Colonic mucosa (tissue), 4 donors: ENCODE measurements around the gene PCGF1. TPM values are rescaled to one million over a fixed set of nuclear protein-coding genes. Genes with fewer than 3 reads are reported as not detected.

Source experiments
- DNase-seq: peaks from one replicate; pipeline ENCODE4 v3.0.0-alpha.2; 2020
- H3K27ac ChIP-seq: fragments of 200-600 bp; one replicate; pipeline ENCODE4 v1.8.0; 2021
- H3K27me3 ChIP-seq: fragments of 200-600 bp; one replicate; pipeline ENCODE4 v1.8.0; 2021
- H3K36me3 ChIP-seq: fragments of 200-600 bp; one replicate; pipeline ENCODE4 v1.8.0; 2021
- H3K4me1 ChIP-seq: fragments of 200-600 bp; one replicate; pipeline ENCODE4 v1.8.0; 2021; ENCODE audit warnings: mild to moderate bottlenecking
- H3K4me3 ChIP-seq: fragments of 200-600 bp; one replicate; pipeline ENCODE4 v1.8.0; 2021
- H3K9ac ChIP-seq, 2 donors: one replicate each; pipeline ENCODE4 v1.7.0; 2013; ENCODE audit warnings: control low read depth in 2 of 2, low read depth in 2 of 2, low read length in 2 of 2
- H3K9me3 ChIP-seq: fragments of 200-600 bp; one replicate; pipeline ENCODE4 v1.8.0; 2021
- intact Hi-C: fragments of 100-400 bp; cut with DNase I; formaldehyde crosslinking; loops from one replicate; pipeline ENCODE4 v1.14.1; 2022
- total RNA-seq, 2 donors: library from RNA; stranded (reverse); fragmentation: NEBNext Ultra II Directional in 1 of 2; extraction: Animal tissue kit (Norgen Biotek cat#: 25700) in 1 of 2; gene quantifications; one replicate each; pipeline ENCODE4 v1.2.1, GENCODE V29; 2021
- TF ChIP-seq, protein P1 (sequence below): fragments of 200-600 bp; IDR thresholded peaks from one replicate; pipeline ENCODE4 v1.8.0; 2022; ENCODE audit warnings: antibody characterized with exemption, mild to moderate bottlenecking
- donor health status: healthy.
- donor health status: DM: no; HTN: no; CAD: no.
- donor health status: DM: no; HTN: no; CAD: no.

The PCGF1 gene
- total RNA-seq, 2 donors from 2014 or later: 16.1 to 19.9 TPM

DNA sequence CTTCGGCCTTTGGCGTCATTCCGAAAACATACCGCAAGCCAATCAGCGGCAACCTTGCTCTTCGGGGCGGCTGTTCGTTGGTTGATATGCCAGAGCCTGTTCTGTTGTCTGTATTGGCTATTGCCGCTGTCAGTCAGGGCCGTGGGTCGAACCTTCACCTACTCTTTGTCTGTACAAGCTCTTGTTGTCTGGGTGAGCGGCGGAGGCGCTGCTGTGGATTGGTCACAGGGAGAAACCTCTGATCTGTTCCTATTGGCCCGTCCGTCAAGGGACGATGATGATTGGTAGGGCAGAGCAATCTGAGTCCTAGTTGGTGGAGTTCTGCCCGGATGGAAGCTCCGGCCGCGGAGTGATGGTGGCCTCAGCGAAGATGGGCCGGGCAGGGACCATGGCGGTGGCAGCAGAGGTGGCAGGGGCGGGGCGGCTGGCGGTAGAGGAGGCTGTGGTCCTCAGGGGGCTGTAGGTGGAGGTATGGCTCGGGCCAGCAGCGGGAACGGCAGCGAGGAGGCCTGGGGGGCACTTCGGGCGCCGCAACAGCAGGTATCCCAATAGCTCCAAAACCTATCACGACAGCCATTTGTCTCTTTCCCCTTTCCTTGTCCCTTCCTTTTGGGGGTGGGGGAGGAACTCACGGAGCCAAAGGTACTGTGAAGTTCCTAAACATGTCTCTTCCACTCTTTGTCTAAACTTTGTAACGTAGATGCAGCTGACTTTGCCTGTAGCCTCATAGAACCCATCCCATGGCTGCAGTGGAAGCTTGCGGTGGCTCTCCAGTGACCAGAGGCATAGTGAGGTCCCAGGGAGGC lies 49.2 kb downstream of the PCGF1 start, which contains the start of gene WBP1:
Gene WBP1 (plus strand): TSS at position 307 of the 806 bp plus-strand sequence. CDS start 165 bp downstream, at position 472.
- Histone ChIP-seq H3K27me3 (no peaks in the 10 kb centered on the region), H3K36me3 (no peaks in the 10 kb centered on the region), H3K4me3 (peak within 1 kb of the TSS; percentile 68), H3K4me1 (peaks cover 15% of the 10 kb centered on the region), H3K9ac (peak within 1 kb of the TSS; percentile 94 to 98), H3K9me3 (no peaks in the 10 kb centered on the region), H3K27ac (peak within 1 kb of the TSS; percentile 100)
- peak; percentile 100 for DNase-seq
- intact Hi-C loops: no loop called here
- TF ChIP-seq, protein P1, sequence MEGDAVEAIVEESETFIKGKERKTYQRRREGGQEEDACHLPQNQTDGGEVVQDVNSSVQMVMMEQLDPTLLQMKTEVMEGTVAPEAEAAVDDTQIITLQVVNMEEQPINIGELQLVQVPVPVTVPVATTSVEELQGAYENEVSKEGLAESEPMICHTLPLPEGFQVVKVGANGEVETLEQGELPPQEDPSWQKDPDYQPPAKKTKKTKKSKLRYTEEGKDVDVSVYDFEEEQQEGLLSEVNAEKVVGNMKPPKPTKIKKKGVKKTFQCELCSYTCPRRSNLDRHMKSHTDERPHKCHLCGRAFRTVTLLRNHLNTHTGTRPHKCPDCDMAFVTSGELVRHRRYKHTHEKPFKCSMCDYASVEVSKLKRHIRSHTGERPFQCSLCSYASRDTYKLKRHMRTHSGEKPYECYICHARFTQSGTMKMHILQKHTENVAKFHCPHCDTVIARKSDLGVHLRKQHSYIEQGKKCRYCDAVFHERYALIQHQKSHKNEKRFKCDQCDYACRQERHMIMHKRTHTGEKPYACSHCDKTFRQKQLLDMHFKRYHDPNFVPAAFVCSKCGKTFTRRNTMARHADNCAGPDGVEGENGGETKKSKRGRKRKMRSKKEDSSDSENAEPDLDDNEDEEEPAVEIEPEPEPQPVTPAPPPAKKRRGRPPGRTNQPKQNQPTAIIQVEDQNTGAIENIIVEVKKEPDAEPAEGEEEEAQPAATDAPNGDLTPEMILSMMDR: no peak

DNA sequence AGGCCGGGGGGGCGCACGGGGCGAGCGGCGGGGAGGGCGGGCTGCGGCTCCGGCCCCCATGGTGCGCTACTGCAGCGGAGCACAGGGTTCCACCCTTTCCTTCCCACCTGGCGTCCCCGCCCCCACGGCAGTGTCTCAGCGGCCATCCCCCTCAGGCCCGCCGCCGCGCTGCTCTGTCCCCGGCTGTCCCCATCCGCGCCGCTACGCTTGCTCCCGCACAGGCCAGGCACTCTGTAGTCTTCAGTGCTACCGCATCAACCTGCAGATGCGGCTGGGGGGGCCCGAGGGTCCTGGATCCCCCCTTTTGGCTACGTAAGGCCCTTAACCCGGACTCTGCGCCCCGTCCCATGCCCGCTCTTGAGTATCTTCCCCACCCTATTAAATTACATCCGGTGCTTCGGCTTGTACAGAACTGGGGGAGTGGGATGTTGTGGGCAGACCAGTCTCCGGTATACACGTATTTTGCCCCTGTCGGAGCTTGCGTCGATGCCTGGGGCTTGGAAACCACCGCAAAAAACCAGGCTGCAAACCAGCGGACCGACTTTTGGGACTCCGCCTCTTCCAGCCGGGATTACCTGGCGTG lies 49.9 kb downstream of the PCGF1 start:
- Histone ChIP-seq H3K9me3 (no peaks in the 10 kb centered on the region), H3K9ac (peak overlapping the region; percentile 94 to 98), H3K27me3 (no peaks in the 10 kb centered on the region), H3K36me3 (no peaks in the 10 kb centered on the region), H3K4me1 (peaks cover 15% of the 10 kb centered on the region), H3K4me3 (peak overlapping the region; percentile 68), H3K27ac (peak overlapping the region; percentile 100)
- intact Hi-C loops: no loop called here
- TF ChIP-seq, protein P1: no peak
- peak; percentile 83 for DNase-seq

DNA sequence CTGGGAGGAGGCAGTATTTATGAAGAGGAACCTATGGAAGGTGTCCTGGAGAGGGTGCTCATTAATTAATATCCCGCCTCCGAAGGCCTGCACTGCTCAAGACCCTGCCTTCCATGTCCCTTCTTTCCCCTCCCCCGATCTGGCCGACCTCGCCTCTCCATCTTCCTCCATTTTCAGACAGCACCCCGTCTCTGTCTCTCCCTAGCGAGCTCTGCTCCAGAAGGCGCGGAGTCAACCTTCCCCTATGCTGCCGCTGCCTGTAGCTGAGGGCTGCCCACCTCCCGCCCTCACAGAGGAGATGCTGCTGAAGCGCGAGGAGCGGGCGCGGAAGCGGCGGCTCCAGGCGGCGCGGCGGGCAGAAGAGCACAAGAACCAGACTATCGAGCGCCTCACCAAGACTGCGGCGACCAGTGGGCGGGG lies 50.4 kb downstream of the PCGF1 start:
- peaks cover 15% of the 10 kb centered on the region for H3K4me1 ChIP-seq
- DNase-seq: peak; percentile 42
- intact Hi-C loops: no loop called here
- peak overlapping the region; percentile 100 for H3K27ac ChIP-seq
- no peaks in the 10 kb centered on the region for H3K27me3 ChIP-seq
- H3K4me3 ChIP-seq: peak overlapping the region; percentile 68
- H3K9ac ChIP-seq: peak overlapping the region; percentile 94 to 98
- no peaks in the 10 kb centered on the region for H3K9me3 ChIP-seq
- TF ChIP-seq, protein P1: no peak
- no peaks in the 10 kb centered on the region for H3K36me3 ChIP-seq

Other genes starting within 250 kb of the PCGF1 start
- gene SLC4A5, start 164.3 kb downstream of the PCGF1 start, total RNA-seq: 1 to 10 TPM in 1 of 2 donors, under 1 TPM in 1; 0.45 to 2.8 TPM
- 100 to 1,000 TPM; 111 to 114 TPM for gene DCTN1, start 127.4 kb downstream of the PCGF1 start, total RNA-seq
- gene C2orf81, start 86.1 kb downstream of the PCGF1 start, total RNA-seq: 1 to 10 TPM in 1 of 2 donors, under 1 TPM in 1; 0.62 to 1.1 TPM
- 1 to 10 TPM; 7.5 to 9.0 TPM for gene WDR54, start 86.0 kb downstream of the PCGF1 start, total RNA-seq
- 10 to 100 TPM; 51.4 to 89.9 TPM for gene RTKN, start 65.8 kb downstream of the PCGF1 start, total RNA-seq
- 10 to 100 TPM; 18.2 to 23.9 TPM for gene INO80B, start 52.6 kb downstream of the PCGF1 start, total RNA-seq
- 10 to 100 TPM; 47.6 to 48.3 TPM for gene WBP1, start 49.3 kb downstream of the PCGF1 start, total RNA-seq
- gene MOGS, start 42.3 kb downstream of the PCGF1 start, total RNA-seq: 10 to 100 TPM; 42.4 to 86.2 TPM
- 10 to 100 TPM; 64.6 to 90.3 TPM for gene MRPL53, start 35.0 kb downstream of the PCGF1 start, total RNA-seq
- gene CCDC142, start 24.7 kb downstream of the PCGF1 start, total RNA-seq: 10 to 100 TPM; 14.5 to 28.3 TPM
- 10 to 100 TPM; 23.3 to 25.2 TPM for gene TTC31, start 24.6 kb downstream of the PCGF1 start, total RNA-seq
- under 1 TPM; 0.50 to 0.99 TPM for gene LBX2, start 8.1 kb downstream of the PCGF1 start, total RNA-seq
- under 1 TPM; 0.12 to 0.40 TPM for gene TLX2, start 6.8 kb upstream of the PCGF1 start, total RNA-seq
- gene DQX1, start 18.5 kb upstream of the PCGF1 start, total RNA-seq: 10 to 100 TPM; 34.2 to 36.8 TPM
- gene AUP1, start 22.0 kb upstream of the PCGF1 start, total RNA-seq: 100 to 1,000 TPM; 107 to 212 TPM
- gene HTRA2, start 22.2 kb upstream of the PCGF1 start, total RNA-seq: 10 to 100 TPM; 26.3 to 41.5 TPM
- 1 to 10 TPM; 2.9 to 4.7 TPM for gene LOXL3, start 46.2 kb upstream of the PCGF1 start, total RNA-seq
- 10 to 100 TPM; 20.9 to 26.5 TPM for gene DOK1, start 47.0 kb upstream of the PCGF1 start, total RNA-seq
- under 1 TPM in 1 of 2 donors, not detected in 1; 0.35 TPM for gene M1AP, start 140.6 kb upstream of the PCGF1 start, total RNA-seq
- gene SEMA4F, start 146.6 kb upstream of the PCGF1 start, total RNA-seq: 1 to 10 TPM; 4.4 to 5.5 TPM